Measurements from ENCODE around the gene CREG1. TPM values are rescaled to one million over a fixed set of nuclear protein-coding genes. Genes with fewer than 3 reads are reported as not detected.
A peak's percentile ranks its signal among the peaks of the same experiment; 100 is the strongest.

The CREG1 gene
- total RNA-seq, 2 experiments from 2014 or later: 9.7 to 10.0 TPM

DNA sequence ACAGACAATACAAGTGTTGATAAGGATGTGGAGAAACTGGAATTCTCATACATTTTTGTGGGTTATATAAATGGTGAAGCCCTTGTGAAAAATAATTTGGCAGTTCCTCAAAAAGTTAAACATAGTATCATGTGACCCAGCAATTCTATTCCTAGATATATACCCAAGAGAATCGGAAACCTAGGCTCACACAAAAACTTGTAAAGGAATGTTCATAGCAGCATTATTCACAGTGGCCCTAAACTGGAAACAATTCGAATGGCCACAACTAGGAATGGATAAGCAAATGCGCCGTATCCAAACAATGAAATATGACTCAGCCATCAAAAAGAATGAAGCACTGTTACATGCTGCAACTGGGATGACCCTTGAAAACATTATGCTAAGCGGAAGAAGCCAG lies 31.3 kb downstream of the CREG1 start:
- Mint-ChIP-seq H3K36me3 (ENCODE audit: low read depth) (peaks cover 12% of the 10 kb centered on the region), H3K4me1 (ENCODE audit: low read depth) (peaks cover 12% of the 10 kb centered on the region), H3K27ac (no peak overlapping the region), H3K27me3 (no peaks in the 10 kb centered on the region), H3K9me3 (no peaks in the 10 kb centered on the region), H3K4me3 (no peak overlapping the region)
- intact Hi-C loops (cut with micrococcal nuclease): no loop called here
- TF ChIP-seq, protein P1, sequence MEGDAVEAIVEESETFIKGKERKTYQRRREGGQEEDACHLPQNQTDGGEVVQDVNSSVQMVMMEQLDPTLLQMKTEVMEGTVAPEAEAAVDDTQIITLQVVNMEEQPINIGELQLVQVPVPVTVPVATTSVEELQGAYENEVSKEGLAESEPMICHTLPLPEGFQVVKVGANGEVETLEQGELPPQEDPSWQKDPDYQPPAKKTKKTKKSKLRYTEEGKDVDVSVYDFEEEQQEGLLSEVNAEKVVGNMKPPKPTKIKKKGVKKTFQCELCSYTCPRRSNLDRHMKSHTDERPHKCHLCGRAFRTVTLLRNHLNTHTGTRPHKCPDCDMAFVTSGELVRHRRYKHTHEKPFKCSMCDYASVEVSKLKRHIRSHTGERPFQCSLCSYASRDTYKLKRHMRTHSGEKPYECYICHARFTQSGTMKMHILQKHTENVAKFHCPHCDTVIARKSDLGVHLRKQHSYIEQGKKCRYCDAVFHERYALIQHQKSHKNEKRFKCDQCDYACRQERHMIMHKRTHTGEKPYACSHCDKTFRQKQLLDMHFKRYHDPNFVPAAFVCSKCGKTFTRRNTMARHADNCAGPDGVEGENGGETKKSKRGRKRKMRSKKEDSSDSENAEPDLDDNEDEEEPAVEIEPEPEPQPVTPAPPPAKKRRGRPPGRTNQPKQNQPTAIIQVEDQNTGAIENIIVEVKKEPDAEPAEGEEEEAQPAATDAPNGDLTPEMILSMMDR (IDR thresholded peaks at IDR 0.05): no peak
- DNase-seq (no peak), ATAC-seq (no peak)
- ChIA-PET POLR2A (no interaction called here), CTCF (interaction anchor here (1.1 kb wide), 1 partner anchor 19 kb away, joined by 3 read pairs; no protein-coding TSS in a partner anchor)

- Mint-ChIP-seq H3K27me3 (no peaks in the 10 kb centered on the region), H3K4me1 (ENCODE audit: low read depth) (peaks cover 12% of the 10 kb centered on the region), H3K9me3 (no peaks in the 10 kb centered on the region), H3K36me3 (ENCODE audit: low read depth) (peaks cover 27% of the 10 kb centered on the region), H3K4me3 (no peak overlapping the region), H3K27ac (no peak overlapping the region)
- ChIA-PET POLR2A (interaction anchor here (7.6 kb wide), 1 partner anchor 22 kb away, joined by 148 read pairs; no protein-coding TSS in a partner anchor), CTCF (interaction anchor here (0.7 to 8.4 kb wide), 7 partner anchors 9 to 119 kb away, joined by 3 to 70 read pairs (median 11); no protein-coding TSS in a partner anchor)
- DNase-seq: no peak
- intact Hi-C loops (cut with micrococcal nuclease): no loop called here
- no peak for ATAC-seq
- TF ChIP-seq, protein P1 (IDR thresholded peaks at IDR 0.05): no peak
Observed at GRCh38 chr1:167520711-167521206, 32.8 kb downstream of the CREG1 start.

DNA sequence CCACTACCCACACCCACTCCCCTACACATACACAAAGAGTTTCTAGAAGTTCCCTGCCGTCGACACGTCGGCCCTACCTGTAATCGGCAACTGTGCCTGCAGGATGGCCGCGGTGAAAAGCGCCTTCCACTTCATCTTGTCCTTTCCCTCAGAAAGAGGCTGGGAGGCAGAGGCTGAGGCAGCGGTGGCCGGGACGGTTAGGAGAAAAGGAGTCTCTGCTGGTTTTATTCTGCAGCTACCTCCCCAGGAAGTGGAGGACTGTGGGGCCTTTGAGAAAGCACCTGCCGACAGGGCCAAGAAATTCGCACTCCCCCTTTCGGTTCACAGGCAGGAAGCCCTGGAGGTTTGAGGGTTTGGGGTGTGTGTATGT lies 35.2 kb downstream of the CREG1 start, which contains the start of gene CD247:
Gene CD247, minus strand, starts transcription at position 199 of the 370 bp plus-strand sequence. Its CDS starts 64 bp downstream, at position 135.
- H3K27ac Mint-ChIP-seq: peak within 1 kb of the TSS; percentile 100
- H3K27me3 Mint-ChIP-seq: no peaks in the 10 kb centered on the region
- CTCF ChIA-PET: interaction anchor here (0.7 to 8.4 kb wide), 21 partner anchors 10 to 298 kb away, joined by 3 to 70 read pairs (median 6); partner anchors contain the start of gene CREG1
- peaks cover 49% of the 10 kb centered on the region for H3K36me3 Mint-ChIP-seq (ENCODE audit: low read depth)
- peaks cover 22% of the 10 kb centered on the region for H3K4me1 Mint-ChIP-seq (ENCODE audit: low read depth)
- ATAC-seq (peak; percentile 62), DNase-seq (peak; percentile 86)
- POLR2A ChIA-PET: interaction anchor here (1.0 to 7.6 kb wide), 21 partner anchors 9 to 87 kb away, joined by 3 to 148 read pairs (median 14); no protein-coding TSS in a partner anchor
- peak within 1 kb of the TSS; percentile 100 for H3K4me3 Mint-ChIP-seq
- intact Hi-C loops (cut with micrococcal nuclease): loop anchor here (5.0 to 10.0 kb wide), 3 partner anchors 36 to 294 kb away; partner anchors contain the start of gene POU2F1
- no peaks in the 10 kb centered on the region for H3K9me3 Mint-ChIP-seq
- TF ChIP-seq, protein P1 (IDR thresholded peaks at IDR 0.05): peak; percentile 30

DNA sequence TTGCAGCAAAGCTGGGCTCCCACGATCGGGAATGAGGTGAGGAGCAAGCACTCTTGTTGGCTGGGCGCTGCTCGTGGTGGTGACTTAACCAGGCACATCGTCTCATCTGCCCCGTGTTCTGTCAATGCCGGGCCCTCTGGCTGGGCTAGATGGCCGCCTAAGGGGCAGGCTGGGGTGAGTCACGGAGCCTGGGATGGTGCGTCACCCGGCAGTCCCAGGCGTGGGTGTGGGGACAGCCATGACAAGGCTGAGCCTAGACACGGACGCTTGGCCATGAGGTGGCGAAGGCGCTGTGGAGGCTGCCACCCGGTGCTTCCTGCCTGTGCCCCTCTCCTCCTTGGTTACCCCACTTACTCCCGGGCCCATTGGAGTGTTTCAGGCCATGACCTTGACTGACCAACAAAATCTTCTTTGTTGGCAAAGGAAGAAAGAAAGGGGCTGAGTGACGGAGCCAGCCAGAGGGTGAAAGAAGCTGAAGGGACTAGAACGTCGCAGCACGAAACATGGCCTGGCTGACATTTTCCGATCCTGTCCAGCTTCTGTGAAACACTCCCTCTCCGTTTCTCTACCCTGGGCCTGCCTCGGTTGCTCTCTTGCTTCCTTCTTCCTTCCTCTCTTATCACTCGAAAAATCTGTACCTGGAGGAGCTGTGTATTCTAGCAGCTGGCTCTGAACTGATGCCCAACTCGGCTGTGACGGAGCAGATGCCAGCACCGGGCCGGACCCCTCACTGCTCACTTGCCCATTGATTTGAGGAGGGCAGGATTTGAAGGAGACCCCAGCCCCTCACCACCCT lies 35.8 kb downstream of the CREG1 start:
- Mint-ChIP-seq H3K4me1 (ENCODE audit: low read depth) (peaks cover 24% of the 10 kb centered on the region), H3K36me3 (ENCODE audit: low read depth) (peaks cover 51% of the 10 kb centered on the region), H3K9me3 (no peaks in the 10 kb centered on the region), H3K4me3 (peak overlapping the region; percentile 100), H3K27ac (peak overlapping the region; percentile 100), H3K27me3 (no peaks in the 10 kb centered on the region)
- TF ChIP-seq, protein P1 (IDR thresholded peaks at IDR 0.05): no peak
- CTCF ChIA-PET: interaction anchor here (0.7 to 8.4 kb wide), 22 partner anchors 10 to 298 kb away, joined by 3 to 70 read pairs (median 5); partner anchors contain the start of gene CREG1
- POLR2A ChIA-PET: interaction anchor here (1.0 to 7.6 kb wide), 26 partner anchors 9 to 111 kb away, joined by 3 to 148 read pairs (median 10); no protein-coding TSS in a partner anchor
- DNase-seq: peak; percentile 98
- intact Hi-C loops (cut with micrococcal nuclease): loop anchor here (2.0 to 10.0 kb wide), 4 partner anchors 17 to 293 kb away; partner anchors contain the start of gene POU2F1
- peak; percentile 87 for ATAC-seq
